Measurements from ENCODE around the gene PRR16. TPM values are rescaled to one million over a fixed set of nuclear protein-coding genes. Genes with fewer than 3 reads are reported as not detected.
"Not testable (repeated sequence)": the region's sequence is repeated elsewhere in the genome, so short reads cannot be mapped to it uniquely, and the experiment has no call there.

PRR16 gene
- total and polyA plus RNA-seq, 5 experiments from 2014 or later: not detected

DNA sequence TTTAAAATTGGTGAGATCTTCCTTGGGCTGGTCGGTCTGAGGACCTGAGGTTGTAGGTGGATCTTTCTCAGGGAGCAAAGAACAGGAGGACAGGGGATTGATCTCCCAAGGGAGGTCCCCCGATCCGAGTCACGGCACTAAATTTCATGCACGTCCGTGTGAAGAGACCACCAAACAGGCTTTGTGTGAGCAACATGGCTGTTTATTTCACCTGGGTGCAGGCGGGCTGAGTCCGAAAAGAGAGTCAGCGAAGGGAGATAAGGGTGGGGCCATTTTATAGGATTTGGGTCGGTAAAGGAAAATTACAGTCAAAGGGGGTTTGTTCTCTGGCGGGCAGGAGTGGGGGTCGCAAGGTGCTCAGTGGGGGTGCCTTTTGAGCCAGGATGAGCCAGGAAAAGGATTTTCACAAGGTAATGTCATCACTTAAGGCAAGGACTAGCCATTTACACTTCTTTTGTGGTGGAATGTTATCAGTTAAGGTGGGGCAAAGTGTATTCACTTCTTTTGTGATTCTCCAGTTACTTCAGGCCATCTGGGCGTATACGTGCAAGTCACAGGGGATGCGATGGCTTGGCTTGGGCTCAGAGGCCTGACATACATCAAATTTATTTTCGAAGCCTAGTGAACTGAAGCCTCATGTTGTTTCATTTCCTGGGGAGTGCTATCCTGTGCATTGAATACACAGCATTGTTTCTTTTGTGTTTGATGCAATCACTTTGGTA, 238.9 kb downstream of the PRR16 start:
- POLR2A ChIA-PET, H3K4me3 Mint-ChIP-seq, H3K36me3 Mint-ChIP-seq: not testable (repeated sequence)

DNA sequence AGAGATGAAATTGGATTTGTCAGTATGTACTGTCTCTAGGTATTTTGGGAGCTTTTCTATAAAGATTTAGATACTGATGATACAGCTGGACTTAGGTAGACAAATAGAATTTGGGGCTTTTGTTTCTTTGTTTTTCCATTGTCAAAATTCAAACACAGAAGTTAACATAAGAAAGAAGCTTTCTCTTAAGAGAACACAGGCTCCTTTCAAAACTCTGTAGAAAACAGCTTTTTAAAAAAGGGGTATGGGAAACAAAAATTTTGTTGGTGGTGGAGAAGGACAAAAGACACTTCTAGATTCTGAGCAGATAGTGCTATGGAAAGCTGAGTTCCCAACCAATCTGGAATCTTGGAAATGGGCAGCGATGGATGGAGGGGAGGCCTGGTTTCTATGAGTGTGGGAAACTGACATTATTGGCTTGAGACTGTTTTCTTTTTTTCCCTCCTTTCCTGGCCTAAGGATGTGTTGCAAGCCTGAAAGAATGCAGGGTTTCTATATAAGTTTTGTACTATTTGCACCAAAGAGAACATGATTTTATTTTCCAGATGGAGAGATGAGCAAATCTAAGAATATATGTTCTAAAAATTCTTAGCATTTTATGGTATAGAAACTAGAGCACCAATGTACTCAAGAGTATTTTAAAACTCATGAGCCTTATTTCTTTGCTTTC, 240.0 kb downstream of the PRR16 start:
- Mint-ChIP-seq H3K4me3 (no peak overlapping the region), H3K27me3 (peaks cover 4 to 30% (median 6%) of the 10 kb centered on the region in 5 donors), H3K4me1 (no peaks in the 10 kb centered on the region), H3K36me3 (peaks cover 0 to 5% (median 0%) of the 10 kb centered on the region in 3 donors), H3K9me3 (peaks cover 0 to 31% (median 4%) of the 10 kb centered on the region in 9 donors), H3K27ac (no peak overlapping the region)
- ATAC-seq: no peak
- POLR2A ChIA-PET: no interaction called here
- DNase-seq: no peak

More for the DNA sequence above, 238.9 kb downstream of the PRR16 start:
- Mint-ChIP-seq H3K9me3 (peaks cover 0 to 42% (median 4%) of the 10 kb centered on the region in 9 donors), H3K27me3 (peaks cover 4 to 30% (median 6%) of the 10 kb centered on the region in 5 donors)
- not testable (repeated sequence) for H3K27ac Mint-ChIP-seq, H3K4me1 Mint-ChIP-seq, DNase-seq, ATAC-seq

DNA sequence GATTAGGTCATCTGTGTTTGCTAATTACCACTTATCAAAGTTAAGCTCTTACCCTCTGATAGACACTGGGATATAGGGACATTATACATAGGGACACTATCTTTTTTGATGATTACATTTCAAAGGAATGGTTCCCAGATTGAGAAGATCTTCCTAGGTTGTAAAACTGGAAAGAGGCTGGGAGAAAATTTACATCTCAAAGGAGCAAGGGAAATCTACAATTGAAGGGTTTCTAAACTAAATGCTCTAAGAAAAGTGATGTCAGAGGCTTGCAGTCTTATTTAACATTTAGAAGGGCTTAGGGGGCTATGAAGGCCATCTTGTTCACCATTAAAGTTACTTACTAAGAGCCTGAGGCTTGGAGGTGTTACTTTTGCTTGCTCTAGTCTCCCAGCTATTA, 242.8 kb downstream of the PRR16 start:
- no peak overlapping the region for H3K4me3 Mint-ChIP-seq
- no peak overlapping the region for H3K27ac Mint-ChIP-seq
- H3K9me3 Mint-ChIP-seq: peaks cover 0 to 25% (median 2%) of the 10 kb centered on the region in 9 donors
- DNase-seq (no peak), ATAC-seq (no peak)
- peaks cover 0 to 10% (median under 1%) of the 10 kb centered on the region in 5 donors for H3K27me3 Mint-ChIP-seq
- POLR2A ChIA-PET: no interaction called here
- H3K4me1 Mint-ChIP-seq: no peaks in the 10 kb centered on the region
- H3K36me3 Mint-ChIP-seq: no peaks in the 10 kb centered on the region

DNA sequence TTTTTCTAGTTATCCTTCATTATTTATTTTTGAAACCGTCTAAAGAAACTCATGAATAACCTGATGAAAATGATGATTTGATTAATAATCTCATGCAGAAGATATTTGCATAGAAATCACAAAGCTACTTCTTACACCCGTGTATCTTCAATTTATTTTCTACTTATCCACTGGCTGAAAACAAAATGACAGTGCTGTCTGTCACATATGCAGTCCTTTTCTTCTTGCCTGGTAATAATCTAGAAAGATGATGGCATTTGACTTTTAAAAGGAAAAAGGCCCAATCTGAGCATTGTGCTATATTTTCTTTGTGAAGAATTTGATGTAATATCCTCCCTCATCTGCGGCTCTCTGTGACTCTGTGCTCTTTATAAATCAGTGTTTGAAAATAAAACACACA, 253.3 kb downstream of the PRR16 start:
- H3K27ac Mint-ChIP-seq: no peak overlapping the region
- no peaks in the 10 kb centered on the region for H3K4me1 Mint-ChIP-seq
- H3K36me3 Mint-ChIP-seq: no peaks in the 10 kb centered on the region
- H3K9me3 Mint-ChIP-seq: peaks cover 0 to 15% (median 0%) of the 10 kb centered on the region in 9 donors
- H3K4me3 Mint-ChIP-seq: no peak overlapping the region
- ATAC-seq (no peak), DNase-seq (no peak)
- POLR2A ChIA-PET: no interaction called here
- no peaks in the 10 kb centered on the region for H3K27me3 Mint-ChIP-seq

DNA sequence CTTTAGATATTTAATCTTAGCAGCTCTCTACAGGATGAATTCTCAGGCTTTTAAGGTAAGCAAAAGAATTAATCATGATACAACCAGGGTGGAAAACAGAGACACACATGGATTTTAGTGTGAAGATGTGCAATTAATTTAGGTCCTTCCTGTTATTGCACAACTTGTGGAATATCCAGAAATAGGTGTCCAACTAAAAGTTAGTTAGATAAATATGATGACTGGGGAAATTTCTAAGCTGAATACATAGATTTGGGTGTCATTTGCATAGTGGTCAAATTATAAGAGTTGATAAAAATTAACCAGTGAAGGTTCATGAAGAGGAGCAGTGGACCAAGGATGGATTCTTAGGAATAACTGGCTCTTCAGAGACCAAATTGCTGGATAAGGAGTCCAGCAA, 266.1 kb downstream of the PRR16 start:
- H3K27ac Mint-ChIP-seq: no peak overlapping the region

DNA sequence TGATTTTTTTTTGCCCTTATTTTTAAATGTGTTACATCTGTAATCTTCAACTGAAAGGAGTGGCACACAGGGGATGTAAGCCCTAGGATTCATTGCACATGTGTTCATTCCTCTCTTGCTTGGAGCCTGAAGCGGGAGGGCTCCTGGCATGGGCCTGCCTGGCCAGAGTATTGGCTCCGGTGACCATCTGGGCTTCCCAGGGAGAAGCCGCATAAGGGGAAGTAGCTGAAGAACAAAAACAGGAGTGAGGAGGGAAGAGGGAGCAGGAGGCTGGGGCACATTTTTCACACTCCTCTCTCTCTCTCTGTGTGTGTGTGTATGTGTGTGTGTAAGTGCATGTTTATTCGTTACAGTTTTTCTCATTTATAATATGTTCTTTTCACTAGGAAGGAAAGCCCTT, 269.9 kb downstream of the PRR16 start:
- Mint-ChIP-seq H3K4me1 (no peaks in the 10 kb centered on the region), H3K4me3 (no peak overlapping the region), H3K9me3 (peaks cover 0 to 21% (median 5%) of the 10 kb centered on the region in 9 donors), H3K36me3 (no peaks in the 10 kb centered on the region), H3K27me3 (no peaks in the 10 kb centered on the region), H3K27ac (no peak overlapping the region)
- ATAC-seq (no peak), DNase-seq (no peak)
- POLR2A ChIA-PET: no interaction called here

More for the DNA sequence above, 266.1 kb downstream of the PRR16 start:
- POLR2A ChIA-PET: no interaction called here
- DNase-seq: no peak
- Mint-ChIP-seq H3K27me3 (no peaks in the 10 kb centered on the region), H3K36me3 (no peaks in the 10 kb centered on the region), H3K4me3 (no peak overlapping the region), H3K4me1 (no peaks in the 10 kb centered on the region), H3K9me3 (peaks cover 0 to 21% (median 0%) of the 10 kb centered on the region in 9 donors)
- no peak for ATAC-seq

DNA sequence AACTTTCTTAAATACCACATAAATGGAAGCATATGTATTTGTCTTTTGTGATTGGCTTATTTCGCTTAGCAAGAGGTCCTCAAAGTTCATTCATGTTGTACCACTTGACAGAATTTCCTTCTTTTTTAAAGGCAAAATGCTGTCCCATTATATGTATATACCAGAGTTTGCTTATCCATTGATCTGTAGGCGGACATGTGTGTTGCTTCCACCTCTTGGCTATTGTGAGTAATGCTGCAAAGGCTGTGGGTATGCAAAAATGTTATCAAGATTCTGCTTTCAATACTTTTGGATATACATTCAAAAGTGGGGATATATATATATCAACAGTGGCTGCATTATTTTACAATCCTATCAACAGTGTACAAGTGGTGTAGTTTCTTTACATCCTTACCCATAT, 271.0 kb downstream of the PRR16 start:
- ATAC-seq: no peak
- Mint-ChIP-seq H3K27ac (no peak overlapping the region), H3K4me3 (no peak overlapping the region), H3K9me3 (peaks cover 0 to 13% (median 4%) of the 10 kb centered on the region in 9 donors), H3K4me1 (no peaks in the 10 kb centered on the region), H3K27me3 (no peaks in the 10 kb centered on the region), H3K36me3 (no peaks in the 10 kb centered on the region)
- POLR2A ChIA-PET: no interaction called here
- DNase-seq: no peak

Measured in naive thymus-derived CD8-positive, alpha-beta T cell (primary cell).